HG03521 (cell line): ENCODE results near the gene MLLT1.

Experiments used
- ATAC-seq: cut with Tn5 transposase; IDR thresholded peaks from one replicate; pipeline ENCODE4 v1.9.1; 2021; ENCODE audit warnings: mild to moderate bottlenecking, moderate library complexity; ENCODE audit not compliant: unreplicated experiment

Gene MLLT1

GRCh38 chr19:6260376-6260775, 19.4 kb downstream of the MLLT1 start:
- ATAC-seq, result no peak

DNA sequence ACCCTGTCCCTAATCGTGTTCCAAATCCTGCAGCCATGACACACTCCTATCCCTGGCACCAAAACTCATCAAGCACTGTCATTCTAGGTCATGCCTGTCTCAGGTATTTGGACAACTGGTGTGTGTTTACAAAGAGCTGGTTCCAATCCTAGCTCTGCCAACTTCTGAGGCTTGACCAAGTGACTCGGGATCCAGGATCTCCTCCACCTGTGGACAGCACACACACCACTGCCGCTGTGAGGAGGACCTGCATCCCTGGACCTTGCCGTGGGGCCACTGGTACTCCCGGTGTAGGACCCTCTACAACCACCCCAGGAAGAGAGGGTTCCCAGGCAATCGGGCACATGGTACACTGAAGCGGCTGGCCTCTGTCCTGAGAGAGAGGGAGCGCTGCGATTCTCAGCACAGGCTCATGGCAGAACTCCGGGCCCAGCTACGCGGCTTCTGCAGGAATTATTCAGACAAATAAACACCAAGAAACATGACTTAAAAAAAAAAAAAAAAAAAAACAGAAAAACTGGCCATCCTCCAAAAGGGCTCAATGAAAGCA, 20.4 kb downstream of the MLLT1 start:
- ATAC-seq, result no peak

- no peak for ATAC-seq
These were observed 20.9 kb downstream of the MLLT1 start for GRCh38 chr19:6258812-6259311.

DNA sequence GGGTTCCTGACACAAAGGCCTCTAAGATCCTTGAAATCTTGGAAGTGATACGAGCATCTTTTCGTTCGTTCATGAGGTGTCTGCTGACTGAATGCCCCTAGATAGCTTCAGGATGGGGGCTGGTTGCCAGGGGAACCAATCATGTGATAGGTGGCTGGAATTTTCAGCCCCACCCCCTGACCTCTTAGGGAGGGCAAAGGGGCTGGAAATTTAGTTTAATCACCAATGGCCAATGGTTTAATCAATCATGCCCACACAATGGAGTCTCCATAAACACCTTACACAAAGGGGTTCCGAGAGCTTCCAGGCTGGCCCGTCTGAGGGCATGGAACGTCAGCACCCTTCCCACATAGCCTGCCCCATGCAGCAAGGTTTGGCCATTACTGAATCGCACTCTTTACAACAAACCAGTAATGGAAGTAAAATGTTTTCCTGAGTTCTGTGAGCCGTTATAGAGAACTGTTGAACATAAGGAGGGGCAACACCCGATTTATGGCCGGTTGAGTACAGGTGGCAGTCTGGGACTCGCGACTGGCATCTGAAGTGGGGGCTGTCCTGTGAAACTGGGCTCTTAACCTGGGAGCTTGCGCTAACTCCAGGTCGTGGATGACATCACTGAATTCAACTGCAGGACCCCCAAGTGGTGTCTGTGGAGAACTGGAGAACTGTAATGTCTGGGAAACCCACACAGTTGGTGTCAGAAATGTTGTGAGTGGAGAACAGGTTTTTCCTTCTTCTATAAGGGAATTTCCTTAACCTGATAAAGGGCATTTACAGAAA, 25.6 kb downstream of the MLLT1 start:
- ATAC-seq, result no peak

GRCh38 chr19:6252066-6252465, 27.7 kb downstream of the MLLT1 start:
- ATAC-seq, result no peak

GRCh38 chr19:6250909-6251308, 28.9 kb downstream of the MLLT1 start:
- ATAC-seq, result no peak

GRCh38 chr19:6250024-6250615, 29.7 kb downstream of the MLLT1 start:
- ATAC-seq, result no peak

DNA sequence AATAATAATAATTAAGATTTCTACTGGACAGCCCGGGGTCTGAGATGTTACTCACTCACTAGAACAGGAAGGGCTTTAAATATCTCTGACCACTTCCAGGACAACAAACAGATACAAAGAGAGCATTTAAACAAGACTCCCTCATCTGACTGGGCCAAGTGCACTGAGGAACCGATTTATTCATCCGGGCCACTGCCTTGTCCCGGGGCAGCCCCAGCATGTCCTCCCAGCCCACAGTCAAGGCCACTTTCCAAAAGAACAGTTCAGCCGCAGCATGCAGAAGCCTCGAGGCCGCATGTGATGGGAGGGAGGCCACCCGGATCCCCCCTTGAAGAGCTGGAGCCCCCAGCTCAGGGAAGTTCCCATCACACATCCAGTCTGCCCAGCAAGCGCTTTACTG, 30.5 kb downstream of the MLLT1 start:
- ATAC-seq, result no peak

DNA sequence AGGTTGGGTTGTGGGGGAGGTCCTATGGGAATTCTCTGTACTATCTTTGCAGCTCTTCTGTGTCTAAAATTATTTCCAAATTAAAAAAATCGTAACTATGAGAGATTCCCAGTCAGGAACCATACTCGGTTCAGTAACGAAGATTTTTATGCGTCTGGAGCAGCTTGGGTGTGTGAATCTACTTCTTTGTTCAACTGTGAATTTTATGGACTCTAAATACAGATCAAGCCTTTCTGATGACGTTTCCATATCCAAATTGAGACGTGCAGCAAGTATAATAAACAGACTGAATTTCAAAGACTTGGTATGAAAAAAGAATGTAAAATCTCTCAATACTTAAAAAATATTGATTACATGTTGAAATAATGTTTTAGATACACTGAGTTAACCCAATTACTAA, 30.9 kb downstream of the MLLT1 start:
- ATAC-seq, result no peak

DNA sequence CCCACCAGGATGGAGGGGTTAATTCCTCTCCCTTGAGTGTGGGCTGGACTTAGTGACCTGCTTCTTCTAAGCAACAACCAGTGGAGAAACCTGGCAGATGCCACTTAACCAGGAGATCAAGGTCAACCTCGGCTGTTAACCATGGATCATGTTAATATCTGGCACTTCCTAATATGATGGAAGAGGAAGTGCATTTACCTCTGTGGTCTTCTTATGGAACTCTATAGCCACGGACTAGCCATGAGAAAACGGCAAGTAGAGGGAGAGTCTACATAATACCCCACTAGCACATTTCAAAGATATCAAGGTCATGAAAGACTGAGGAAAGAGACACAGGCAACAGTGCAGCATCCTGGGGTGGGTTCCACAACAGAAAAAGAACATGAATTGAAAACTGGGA, 31.4 kb downstream of the MLLT1 start:
- ATAC-seq, result no peak

- ATAC-seq, result no peak
These were observed 32.8 kb downstream of the MLLT1 start for GRCh38 chr19:6247007-6247288.

DNA sequence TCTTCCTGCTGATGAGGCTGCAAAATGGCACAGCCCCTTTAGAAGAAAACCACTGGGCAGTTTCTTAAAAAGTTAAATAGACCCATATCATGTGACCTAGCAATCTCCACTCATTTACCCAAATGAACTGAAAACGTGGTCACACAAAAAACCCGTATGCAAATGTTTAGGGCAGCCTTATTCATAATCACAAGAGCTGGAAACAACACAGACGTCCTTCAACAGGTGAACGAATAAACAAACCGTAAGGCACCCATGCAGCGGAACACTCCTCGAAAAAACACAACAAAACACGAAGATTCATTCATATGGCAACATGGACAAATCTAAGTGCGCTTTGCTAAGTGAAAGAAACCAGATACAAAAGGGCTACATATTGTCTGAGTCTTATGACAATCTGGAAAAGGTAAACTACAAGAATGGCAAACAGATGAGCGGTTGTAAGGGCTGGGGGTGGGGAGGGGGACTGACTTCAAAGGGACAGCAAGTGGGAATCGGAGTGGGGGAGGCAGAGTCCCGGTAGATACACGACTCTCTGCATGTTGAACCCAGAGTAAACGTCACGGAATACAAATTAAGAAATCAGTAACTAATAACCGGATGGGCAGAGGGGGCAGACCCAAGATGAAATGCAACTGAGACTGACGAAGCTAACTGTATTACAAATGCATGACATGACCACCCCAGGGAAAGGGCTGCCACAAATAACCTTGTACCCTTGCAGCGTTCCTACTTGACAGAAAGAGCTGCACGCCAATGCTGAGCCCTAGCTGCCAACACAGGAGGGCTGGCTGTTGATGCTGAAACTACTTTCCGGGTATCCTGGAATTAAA, 33.4 kb downstream of the MLLT1 start:
- ATAC-seq, result no peak

GRCh38 chr19:6242677-6243076, 37.1 kb downstream of the MLLT1 start:
- ATAC-seq, result no peak

GRCh38 chr19:6241680-6242377, 37.9 kb downstream of the MLLT1 start:
- ATAC-seq, result no peak

DNA sequence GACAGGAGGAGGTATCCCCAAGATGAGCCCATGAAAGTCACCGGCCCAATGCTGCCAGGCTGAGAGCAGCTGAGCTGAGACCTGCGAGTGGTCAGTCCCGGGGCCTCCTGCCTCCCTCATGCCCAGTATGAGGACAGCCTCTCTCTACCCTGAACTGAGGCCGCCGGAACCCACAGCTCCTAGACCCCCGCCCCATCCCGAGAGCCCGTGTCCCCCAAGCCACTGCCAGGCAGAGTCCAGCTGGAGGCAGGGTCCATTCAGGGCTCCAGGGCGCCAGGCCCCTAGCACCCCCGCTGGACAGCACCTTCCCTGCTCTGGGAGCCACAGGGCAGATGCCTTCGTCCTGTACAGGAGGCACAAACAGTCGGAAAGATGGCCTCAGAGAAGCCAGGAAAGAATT, 38.7 kb downstream of the MLLT1 start:
- no peak for ATAC-seq

DNA sequence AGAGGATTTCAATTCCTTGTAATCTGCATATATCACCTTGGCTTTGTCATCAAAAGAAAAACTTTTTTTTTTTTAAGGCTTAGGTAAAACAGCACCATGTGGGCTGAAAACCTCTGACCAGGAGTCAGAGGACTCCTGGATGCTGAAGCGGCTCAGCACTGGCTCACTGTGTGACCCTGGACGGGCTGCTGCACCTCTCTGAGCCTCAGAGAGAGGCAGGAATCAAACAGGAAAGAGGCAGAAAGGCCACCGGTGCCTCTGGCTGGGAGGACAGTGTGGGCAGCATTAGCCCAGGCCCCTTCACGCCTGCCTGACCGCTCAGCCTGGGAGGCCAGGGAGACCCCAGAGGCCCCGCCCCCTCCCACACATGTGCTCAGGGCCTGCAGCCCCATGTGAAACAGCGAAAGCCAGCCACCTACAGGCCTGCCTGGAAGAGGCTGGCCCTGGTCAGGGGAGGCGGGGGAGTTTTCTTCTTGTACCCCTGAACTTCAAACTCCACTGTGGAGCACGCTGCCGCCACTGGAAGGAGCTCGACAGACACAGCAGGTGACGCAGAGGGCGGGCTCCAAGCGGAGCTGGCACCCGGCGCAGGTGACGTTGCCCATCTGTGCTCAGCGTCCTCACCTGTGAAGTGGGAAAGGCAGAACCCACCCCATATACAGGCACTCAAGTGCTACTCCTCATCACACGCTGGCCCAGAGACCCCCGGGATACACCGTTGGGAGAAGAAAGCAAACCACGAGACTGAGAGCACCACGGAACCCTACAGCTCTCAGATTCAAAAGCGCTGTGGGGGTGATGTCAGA, 39.7 kb downstream of the MLLT1 start:
- no peak for ATAC-seq

GRCh38 chr19:6239401-6239844, 40.4 kb downstream of the MLLT1 start:
- ATAC-seq, result no peak

DNA sequence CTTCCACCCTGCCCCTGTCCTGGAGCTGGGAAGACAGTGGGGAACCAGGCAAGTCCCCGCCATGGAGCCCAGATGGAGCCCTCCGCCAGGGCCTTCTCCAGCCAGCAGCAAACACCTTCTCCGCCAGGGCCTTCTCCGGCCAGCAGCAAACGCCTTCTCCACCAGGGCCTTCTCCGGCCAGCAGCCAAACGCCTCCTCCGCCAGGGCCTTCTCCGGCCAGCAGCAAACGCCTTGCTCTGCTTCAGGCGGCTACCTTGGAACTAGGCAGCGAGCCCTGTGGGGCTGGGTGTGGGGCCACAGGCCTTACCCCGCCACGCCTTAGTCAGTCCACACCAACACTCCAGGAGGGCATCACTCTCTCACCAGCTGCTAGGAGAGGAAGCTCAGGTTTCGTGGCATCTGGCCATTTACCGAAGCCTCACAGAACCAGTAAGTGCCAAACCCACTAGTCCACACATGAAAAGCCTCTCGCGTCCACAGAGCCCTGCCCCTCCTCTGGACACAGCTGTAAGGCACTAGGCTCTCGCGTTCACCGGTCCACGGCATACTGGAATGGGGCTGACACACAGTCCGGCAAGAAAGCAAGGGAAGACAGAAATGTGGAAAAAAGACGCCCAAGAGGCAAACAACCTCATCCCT, 41.0 kb downstream of the MLLT1 start:
- ATAC-seq, result no peak

- no peak for ATAC-seq
These were observed 41.5 kb downstream of the MLLT1 start for GRCh38 chr19:6238256-6238642.
